Ishikawa (cell line): ENCODE results near the gene PPP4R4.

Experiments
- CEBPB ChIP-seq: IDR thresholded peaks from 2 replicates; pipeline ENCODE4 v1.6.1; 2012
- CREB1 ChIP-seq: IDR thresholded peaks from 2 replicates; pipeline ENCODE4 v1.6.1; 2012; ENCODE audit warnings: low read depth
- EGR1 ChIP-seq: IDR thresholded peaks from 2 replicates; pipeline ENCODE4 v1.6.1; 2012
- EP300 ChIP-seq: IDR thresholded peaks from 2 replicates; pipeline ENCODE4 v1.6.1; 2012; ENCODE audit warnings: borderline replicate concordance
- FOXM1 ChIP-seq: IDR thresholded peaks from 2 replicates; pipeline ENCODE4 v1.6.1; 2012; ENCODE audit warnings: low read depth, borderline replicate concordance
- MAX ChIP-seq: IDR thresholded peaks from 2 replicates; pipeline ENCODE4 v1.6.1; 2012
- NFIC ChIP-seq: IDR thresholded peaks from 2 replicates; pipeline ENCODE4 v1.6.1; 2012
- RAD21 ChIP-seq: IDR thresholded peaks from 2 replicates; pipeline ENCODE4 v1.6.1; 2012; ENCODE audit warnings: low read depth
- REST ChIP-seq: IDR thresholded peaks from 2 replicates; pipeline ENCODE4 v1.6.1; 2012; ENCODE audit warnings: low read depth, mild to moderate bottlenecking
- TAF1 ChIP-seq: IDR thresholded peaks from 2 replicates; pipeline ENCODE4 v1.6.1; 2012; ENCODE audit warnings: low read depth, mild to moderate bottlenecking
- TCF12 ChIP-seq: IDR thresholded peaks from 2 replicates; pipeline ENCODE4 v1.6.1; 2012; ENCODE audit warnings: low read depth
- TEAD4 ChIP-seq: IDR thresholded peaks from 2 replicates; pipeline ENCODE4 v1.6.1; 2012
- USF1 ChIP-seq: IDR thresholded peaks from 2 replicates; pipeline ENCODE4 v1.6.1; 2012
- YY1 ChIP-seq: IDR thresholded peaks from 2 replicates; pipeline ENCODE4 v1.6.1; 2012; ENCODE audit warnings: low read depth
- ZBTB7A ChIP-seq: IDR thresholded peaks from 2 replicates; pipeline ENCODE4 v1.6.1; 2012; ENCODE audit warnings: low read depth

PPP4R4 gene

GRCh38 chr14:94313991-94314655 is 140.0 kb downstream of the PPP4R4 start:
- TF ChIP-seq RAD21 (no peak), TEAD4 (no peak), REST (no peak), YY1 (no peak), USF1 (no peak), MAX (no peak), TAF1 (no peak), ZBTB7A (no peak), CREB1 (no peak), NFIC (no peak)

GRCh38 chr14:94314890-94315289 is 140.8 kb downstream of the PPP4R4 start:
- TF ChIP-seq TEAD4: no peak
- no peak for TF ChIP-seq EGR1
- no peak for TF ChIP-seq MAX
- no peak for TF ChIP-seq TAF1
- TF ChIP-seq CEBPB: no peak
- TF ChIP-seq RAD21: no peak
- TF ChIP-seq EP300: no peak
- no peak for TF ChIP-seq ZBTB7A
- no peak for TF ChIP-seq CREB1
- TF ChIP-seq REST: no peak

- TF ChIP-seq TCF12 (no peak), TEAD4 (no peak), EGR1 (no peak), USF1 (no peak), REST (no peak), CREB1 (no peak), EP300 (no peak), MAX (no peak), NFIC (no peak), ZBTB7A (no peak), YY1 (no peak)
Observed at GRCh38 chr14:94316692-94317091, 142.6 kb downstream of the PPP4R4 start.

- TF ChIP-seq TAF1: no peak
- TF ChIP-seq EGR1: no peak
- TF ChIP-seq ZBTB7A: no peak
- TF ChIP-seq FOXM1: no peak
- TF ChIP-seq TCF12: no peak
- TF ChIP-seq RAD21: no peak
- no peak for TF ChIP-seq EP300
- TF ChIP-seq CREB1: no peak
- TF ChIP-seq YY1: no peak
Observed at GRCh38 chr14:94317259-94317658, 143.1 kb downstream of the PPP4R4 start.
